ENCODE data around the gene DDX54. TPM values are rescaled to one million over a fixed set of nuclear protein-coding genes. Genes with fewer than 3 reads are reported as not detected.

The DDX54 gene
- total RNA-seq, 6 experiments from 2014 or later = 60.1 to 71.0 (median 61.9) TPM

DNA sequence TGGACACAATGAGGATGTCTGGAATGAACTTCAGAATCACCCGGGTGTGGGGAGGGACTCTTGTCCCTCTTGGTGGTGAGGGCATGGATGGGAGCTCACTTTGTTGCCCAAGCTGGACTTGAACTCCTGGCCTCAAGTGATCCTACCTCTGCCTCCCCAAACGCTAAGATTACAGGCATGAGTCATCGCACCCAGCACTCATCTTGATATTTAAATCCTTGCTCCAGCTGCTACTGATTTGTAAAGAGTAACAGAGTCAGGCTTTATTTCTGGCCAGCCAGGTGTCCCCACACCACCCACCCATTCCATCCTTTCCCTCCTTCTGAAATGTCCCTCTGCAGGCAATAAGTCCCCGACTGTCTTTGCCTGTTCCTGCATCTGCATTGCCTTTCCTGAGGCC lies 4.9 kb downstream of the DDX54 start:
- Mint-ChIP-seq H3K4me1 (ENCODE audit: low read depth) (peaks cover 20% of the 10 kb centered on the region), H3K4me3 (no peak overlapping the region), H3K9me3 (peaks cover 6% of the 10 kb centered on the region; the same call in 1 of the 2 replicates), H3K27me3 (ENCODE audit: insufficient read depth) (no peaks in the 10 kb centered on the region; the same call in 1 of the 2 replicates), H3K36me3 (ENCODE audit: low read depth) (peaks cover 34% of the 10 kb centered on the region), H3K27ac (no peak overlapping the region)
- no peak for DNase-seq
- TF ChIP-seq, protein P1, sequence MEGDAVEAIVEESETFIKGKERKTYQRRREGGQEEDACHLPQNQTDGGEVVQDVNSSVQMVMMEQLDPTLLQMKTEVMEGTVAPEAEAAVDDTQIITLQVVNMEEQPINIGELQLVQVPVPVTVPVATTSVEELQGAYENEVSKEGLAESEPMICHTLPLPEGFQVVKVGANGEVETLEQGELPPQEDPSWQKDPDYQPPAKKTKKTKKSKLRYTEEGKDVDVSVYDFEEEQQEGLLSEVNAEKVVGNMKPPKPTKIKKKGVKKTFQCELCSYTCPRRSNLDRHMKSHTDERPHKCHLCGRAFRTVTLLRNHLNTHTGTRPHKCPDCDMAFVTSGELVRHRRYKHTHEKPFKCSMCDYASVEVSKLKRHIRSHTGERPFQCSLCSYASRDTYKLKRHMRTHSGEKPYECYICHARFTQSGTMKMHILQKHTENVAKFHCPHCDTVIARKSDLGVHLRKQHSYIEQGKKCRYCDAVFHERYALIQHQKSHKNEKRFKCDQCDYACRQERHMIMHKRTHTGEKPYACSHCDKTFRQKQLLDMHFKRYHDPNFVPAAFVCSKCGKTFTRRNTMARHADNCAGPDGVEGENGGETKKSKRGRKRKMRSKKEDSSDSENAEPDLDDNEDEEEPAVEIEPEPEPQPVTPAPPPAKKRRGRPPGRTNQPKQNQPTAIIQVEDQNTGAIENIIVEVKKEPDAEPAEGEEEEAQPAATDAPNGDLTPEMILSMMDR (IDR thresholded peaks at IDR 0.05) = no peak

- Mint-ChIP-seq H3K9me3 (peaks cover 6% of the 10 kb centered on the region; the same call in 1 of the 2 replicates), H3K4me3 (no peak overlapping the region), H3K4me1 (ENCODE audit: low read depth) (peaks cover 20% of the 10 kb centered on the region), H3K36me3 (ENCODE audit: low read depth) (peaks cover 34% of the 10 kb centered on the region), H3K27ac (no peak overlapping the region), H3K27me3 (ENCODE audit: insufficient read depth) (no peaks in the 10 kb centered on the region; the same call in 1 of the 2 replicates)
- TF ChIP-seq, protein P1 (IDR thresholded peaks at IDR 0.05) = no peak
- no peak for DNase-seq
Observed at GRCh38 chr12:113179023-113179422, 6.3 kb downstream of the DDX54 start.

- peak; percentile 59 for DNase-seq
- H3K9me3 Mint-ChIP-seq = peaks cover 6% of the 10 kb centered on the region; the same call in 1 of the 2 replicates
- H3K4me1 Mint-ChIP-seq (ENCODE audit: low read depth) = no peaks in the 10 kb centered on the region
- peak overlapping the region; percentile 15; the same call in 1 of the 2 replicates for H3K27ac Mint-ChIP-seq
- TF ChIP-seq, protein P1 (IDR thresholded peaks at IDR 0.05) = peak; percentile 100
- peaks cover 45% of the 10 kb centered on the region for H3K36me3 Mint-ChIP-seq (ENCODE audit: low read depth)
- H3K27me3 Mint-ChIP-seq (ENCODE audit: insufficient read depth) = no peaks in the 10 kb centered on the region
- H3K4me3 Mint-ChIP-seq = no peak overlapping the region
Observed at GRCh38 chr12:113174461-113175384, 10.6 kb downstream of the DDX54 start.

GRCh38 chr12:113173081-113173698 lies 12.1 kb downstream of the DDX54 start:
- TF ChIP-seq, protein P1 (IDR thresholded peaks at IDR 0.05) = no peak
- no peaks in the 10 kb centered on the region for H3K4me1 Mint-ChIP-seq (ENCODE audit: low read depth)
- H3K36me3 Mint-ChIP-seq (ENCODE audit: low read depth) = peaks cover 41% of the 10 kb centered on the region
- no peak overlapping the region for H3K27ac Mint-ChIP-seq
- H3K27me3 Mint-ChIP-seq (ENCODE audit: insufficient read depth) = no peaks in the 10 kb centered on the region
- no peak overlapping the region for H3K4me3 Mint-ChIP-seq
- no peak for DNase-seq
- peaks cover 6% of the 10 kb centered on the region; the same call in 1 of the 2 replicates for H3K9me3 Mint-ChIP-seq

DNA sequence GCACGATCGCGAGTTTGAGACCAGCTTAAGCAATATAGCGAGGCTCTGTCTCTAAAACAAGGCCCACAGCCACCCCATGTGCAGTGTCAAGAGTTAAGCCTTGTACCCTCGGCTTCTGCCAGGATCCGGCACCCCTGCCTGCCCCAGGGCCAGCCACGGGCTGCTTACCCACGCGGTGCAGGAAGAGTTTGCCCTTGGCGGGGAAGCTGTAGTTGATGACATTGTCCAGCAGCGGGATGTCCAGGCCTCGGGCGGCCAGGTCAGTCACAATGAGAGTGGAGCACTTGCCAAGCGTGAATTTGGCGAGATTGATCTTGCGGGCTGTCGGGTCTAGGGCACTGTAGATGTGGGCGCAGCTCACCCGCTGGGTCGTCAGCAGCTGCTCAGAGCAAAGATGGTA lies 13.1 kb downstream of the DDX54 start:
- TF ChIP-seq, protein P1 (IDR thresholded peaks at IDR 0.05) = no peak
- no peak overlapping the region for H3K4me3 Mint-ChIP-seq
- H3K36me3 Mint-ChIP-seq (ENCODE audit: low read depth) = peaks cover 31% of the 10 kb centered on the region
- H3K4me1 Mint-ChIP-seq (ENCODE audit: low read depth) = no peaks in the 10 kb centered on the region
- no peak for DNase-seq
- H3K27ac Mint-ChIP-seq = no peak overlapping the region
- H3K9me3 Mint-ChIP-seq = peaks cover 2% of the 10 kb centered on the region; the same call in 1 of the 2 replicates
- no peaks in the 10 kb centered on the region for H3K27me3 Mint-ChIP-seq (ENCODE audit: insufficient read depth)

All from HFFc6 (cell line).